Effector memory CD4-positive, alpha-beta T cell (primary cell): ENCODE measurements around the gene DUSP3.

ENCODE experiments used
- DNase-seq, 3 donors: peaks; one replicate each; pipeline ENCODE4 v3.0.0-alpha.2; 2020
- H3K27ac ChIP-seq: 2 replicates; pipeline ENCODE4 v1.7.0; 2013; ENCODE audit warnings: mild to moderate bottlenecking, low read length, moderate library complexity; ENCODE audit not compliant: insufficient read depth, poor library complexity, severe bottlenecking
- H3K27me3 ChIP-seq: replicated peaks from 2 replicates; pipeline ENCODE4 v1.7.0; 2013; ENCODE audit warnings: mild to moderate bottlenecking, low read length; ENCODE audit not compliant: insufficient read depth, control insufficient read depth, poor library complexity, severe bottlenecking
- H3K36me3 ChIP-seq: 2 replicates; pipeline ENCODE4 v1.7.0; 2013; ENCODE audit warnings: mild to moderate bottlenecking, low read length, moderate library complexity; ENCODE audit not compliant: control insufficient read depth, insufficient read depth
- H3K4me1 ChIP-seq: 2 replicates; pipeline ENCODE4 v1.7.0; 2013; ENCODE audit warnings: low read length, mild to moderate bottlenecking; ENCODE audit not compliant: control insufficient read depth, insufficient read depth, poor library complexity, severe bottlenecking
- H3K4me3 ChIP-seq: 2 replicates; pipeline ENCODE4 v1.7.0; 2013; ENCODE audit warnings: low read length, low read depth, mild to moderate bottlenecking; ENCODE audit not compliant: insufficient read depth, poor library complexity, severe bottlenecking
- H3K9me3 ChIP-seq: 2 replicates; pipeline ENCODE4 v1.7.0; 2013; ENCODE audit warnings: mild to moderate bottlenecking, low read length, moderate library complexity; ENCODE audit not compliant: control insufficient read depth

Gene DUSP3

DNA sequence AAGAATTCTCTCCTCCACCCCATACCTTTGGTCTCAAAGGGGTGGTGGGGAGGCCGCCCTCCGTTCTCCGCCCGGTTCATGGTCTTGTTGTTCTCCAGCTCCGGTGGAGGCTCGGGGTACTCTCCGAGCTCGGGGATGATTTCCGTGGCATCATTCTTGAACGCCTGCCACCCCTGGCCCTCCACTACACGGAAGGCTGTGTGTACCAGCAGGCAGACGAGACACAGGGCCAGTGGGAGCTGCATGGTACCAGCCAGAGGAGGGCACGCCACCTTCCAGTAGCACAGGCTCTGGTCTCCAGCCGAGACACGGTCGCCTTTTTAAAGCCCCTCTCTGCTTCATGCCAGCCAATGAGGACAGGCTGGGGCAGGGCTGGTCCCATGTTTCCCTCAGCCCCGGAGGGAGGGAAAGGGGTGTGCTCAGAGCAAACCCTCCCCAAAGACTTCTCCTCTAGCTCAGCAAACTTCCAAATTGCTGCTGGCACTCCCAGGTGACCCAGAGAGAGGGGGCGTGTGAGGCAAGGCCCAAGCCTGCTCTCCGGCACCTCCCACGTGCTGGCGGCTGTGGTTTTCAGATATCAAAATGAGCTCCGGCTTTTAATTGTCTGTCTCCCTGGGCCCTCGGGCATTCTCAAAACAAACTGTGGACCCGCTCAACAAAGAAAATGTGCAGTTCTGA, 20.1 kb downstream of the DUSP3 start, which contains the start of gene SOST:
Gene SOST, minus strand, starts transcription at position 295 of the 678 bp plus-strand sequence. Its CDS starts 50 bp downstream, at position 245.
- H3K4me3 ChIP-seq, result no peak within 1 kb of the TSS
- no peaks in the 10 kb centered on the region for H3K9me3 ChIP-seq
- H3K4me1 ChIP-seq, result no peaks in the 10 kb centered on the region
- no peaks in the 10 kb centered on the region for H3K36me3 ChIP-seq
- no peak for DNase-seq
- no peak within 1 kb of the TSS for H3K27ac ChIP-seq
- H3K27me3 ChIP-seq, result peaks cover 3% of the 10 kb centered on the region

DNA sequence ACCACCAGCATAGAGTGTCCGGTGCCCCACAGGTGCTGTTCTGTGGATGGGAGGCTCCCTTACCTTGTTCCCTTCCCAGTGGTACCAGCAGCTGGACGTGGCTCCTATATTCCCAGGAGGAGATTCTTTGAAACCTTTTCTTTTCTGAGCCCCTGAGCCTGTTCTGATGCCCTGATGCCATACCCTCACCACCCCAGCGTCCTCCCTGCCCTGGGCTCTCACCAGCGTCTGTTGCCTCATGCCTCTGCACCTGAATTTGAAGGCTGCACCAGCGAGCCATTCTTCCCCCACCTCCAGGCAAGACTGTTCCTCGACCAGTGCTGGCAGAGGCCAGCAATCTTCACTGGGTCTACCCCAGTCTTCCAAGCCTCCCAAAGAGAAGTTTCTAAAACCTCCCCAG, 20.7 kb downstream of the DUSP3 start:
- Histone ChIP-seq H3K9me3 (no peaks in the 10 kb centered on the region), H3K27me3 (peaks cover 3% of the 10 kb centered on the region), H3K4me1 (no peaks in the 10 kb centered on the region), H3K4me3 (no peak overlapping the region), H3K36me3 (no peaks in the 10 kb centered on the region), H3K27ac (no peak overlapping the region)
- no peak for DNase-seq

DNA sequence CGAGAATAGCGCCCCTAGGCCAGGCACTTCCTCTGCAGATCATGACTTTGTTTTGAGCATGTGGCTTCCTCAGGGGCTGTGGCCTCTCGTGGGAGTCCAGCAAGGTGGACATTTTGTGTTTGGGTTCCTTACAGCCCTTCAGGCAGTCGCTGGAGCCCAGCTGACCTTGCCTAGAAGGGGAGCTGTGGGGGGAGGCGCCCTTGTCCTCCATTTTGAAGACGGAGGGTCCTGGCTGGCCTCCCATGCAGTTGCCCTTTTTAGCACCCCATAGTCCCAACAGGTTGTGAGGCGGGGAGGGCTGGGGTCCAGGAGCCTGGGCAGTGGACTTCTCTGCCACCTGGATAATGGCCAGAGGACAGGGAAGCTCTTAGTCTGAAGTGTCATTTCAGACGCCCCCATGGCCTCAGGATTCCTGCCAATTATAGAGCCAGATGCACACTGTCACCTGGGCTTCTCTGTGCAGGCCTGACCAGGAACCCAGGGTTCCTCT, 21.6 kb downstream of the DUSP3 start:
- H3K27me3 ChIP-seq, result peaks cover 3% of the 10 kb centered on the region
- no peak for DNase-seq
- H3K4me1 ChIP-seq, result no peaks in the 10 kb centered on the region
- H3K36me3 ChIP-seq, result no peaks in the 10 kb centered on the region
- H3K27ac ChIP-seq, result no peak overlapping the region
- H3K9me3 ChIP-seq, result no peaks in the 10 kb centered on the region
- no peak overlapping the region for H3K4me3 ChIP-seq

DNA sequence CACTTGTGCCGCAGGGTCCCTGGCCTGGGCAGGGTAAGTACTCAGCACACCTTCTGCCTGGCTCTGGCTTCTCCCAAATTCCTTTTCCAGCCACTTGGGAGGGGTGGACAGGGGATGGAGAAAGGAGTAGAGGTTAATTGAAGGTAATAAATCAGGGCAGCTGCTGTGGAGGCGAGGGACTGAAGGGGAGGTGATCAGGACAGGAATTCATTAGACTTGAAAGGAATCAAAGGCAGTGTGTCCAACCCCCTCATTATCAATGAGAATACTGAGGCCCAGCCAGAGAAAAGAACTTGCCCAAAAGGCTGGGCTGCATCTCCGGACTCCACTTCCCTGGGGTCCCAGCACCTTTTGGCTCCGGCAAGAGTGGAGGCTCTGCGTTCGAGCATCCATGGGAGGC, 22.6 kb downstream of the DUSP3 start:
- Histone ChIP-seq H3K36me3 (no peaks in the 10 kb centered on the region), H3K27ac (no peak overlapping the region), H3K4me3 (no peak overlapping the region), H3K4me1 (no peaks in the 10 kb centered on the region), H3K9me3 (no peaks in the 10 kb centered on the region), H3K27me3 (peaks cover 3% of the 10 kb centered on the region)
- DNase-seq, result no peak

DNA sequence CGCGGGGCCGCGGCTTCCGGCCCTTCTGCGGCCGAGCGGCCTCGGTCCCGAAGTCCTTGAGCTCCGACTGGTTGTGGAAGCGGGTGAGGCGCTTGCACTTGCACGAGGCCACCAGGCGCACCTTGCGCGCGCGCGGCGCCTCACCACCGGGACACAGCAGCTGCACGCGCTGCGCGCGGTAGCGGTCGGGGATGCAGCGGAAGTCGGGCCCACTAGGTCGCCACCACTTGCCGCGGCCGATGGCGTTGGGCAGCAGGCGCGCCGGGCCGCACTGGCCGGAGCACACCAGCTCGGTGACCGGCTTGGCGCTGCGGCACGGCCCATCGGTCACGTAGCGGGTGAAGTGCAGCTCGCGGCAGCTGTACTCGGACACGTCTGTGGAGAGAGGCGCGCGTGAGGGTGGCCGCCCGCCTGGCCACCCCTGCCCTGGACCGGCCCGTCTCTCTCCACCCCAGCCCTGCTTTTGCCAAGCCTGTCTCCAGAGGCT, 23.3 kb downstream of the DUSP3 start:
- Histone ChIP-seq H3K27me3 (peaks cover 3% of the 10 kb centered on the region), H3K4me3 (no peak overlapping the region), H3K27ac (no peak overlapping the region), H3K9me3 (no peaks in the 10 kb centered on the region), H3K36me3 (no peaks in the 10 kb centered on the region), H3K4me1 (no peaks in the 10 kb centered on the region)
- DNase-seq, result no peak

DNA sequence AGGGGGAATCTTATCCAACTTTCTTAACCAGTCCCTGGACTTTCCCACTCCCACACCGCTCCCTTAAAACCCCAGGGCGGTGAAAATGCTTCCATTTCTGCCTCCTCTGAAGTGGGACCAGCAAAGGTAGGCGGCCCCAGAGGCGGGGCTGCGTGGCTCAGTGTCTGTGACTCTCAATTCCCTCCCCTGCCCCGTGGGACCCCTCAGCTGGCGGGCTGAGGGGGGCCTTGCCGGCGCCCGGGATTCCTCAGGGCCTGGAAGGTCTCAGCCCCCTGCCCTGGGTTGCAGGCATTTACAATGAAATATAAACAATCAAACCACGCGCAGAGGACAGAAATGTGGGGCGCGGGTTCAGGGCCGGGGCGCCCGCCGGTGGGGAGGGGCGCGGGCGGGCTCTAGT, 23.8 kb downstream of the DUSP3 start:
- no peaks in the 10 kb centered on the region for H3K9me3 ChIP-seq
- no peaks in the 10 kb centered on the region for H3K4me1 ChIP-seq
- H3K4me3 ChIP-seq, result no peak overlapping the region
- DNase-seq, result no peak
- peaks cover 3% of the 10 kb centered on the region for H3K27me3 ChIP-seq
- H3K27ac ChIP-seq, result no peak overlapping the region
- no peaks in the 10 kb centered on the region for H3K36me3 ChIP-seq

DNA sequence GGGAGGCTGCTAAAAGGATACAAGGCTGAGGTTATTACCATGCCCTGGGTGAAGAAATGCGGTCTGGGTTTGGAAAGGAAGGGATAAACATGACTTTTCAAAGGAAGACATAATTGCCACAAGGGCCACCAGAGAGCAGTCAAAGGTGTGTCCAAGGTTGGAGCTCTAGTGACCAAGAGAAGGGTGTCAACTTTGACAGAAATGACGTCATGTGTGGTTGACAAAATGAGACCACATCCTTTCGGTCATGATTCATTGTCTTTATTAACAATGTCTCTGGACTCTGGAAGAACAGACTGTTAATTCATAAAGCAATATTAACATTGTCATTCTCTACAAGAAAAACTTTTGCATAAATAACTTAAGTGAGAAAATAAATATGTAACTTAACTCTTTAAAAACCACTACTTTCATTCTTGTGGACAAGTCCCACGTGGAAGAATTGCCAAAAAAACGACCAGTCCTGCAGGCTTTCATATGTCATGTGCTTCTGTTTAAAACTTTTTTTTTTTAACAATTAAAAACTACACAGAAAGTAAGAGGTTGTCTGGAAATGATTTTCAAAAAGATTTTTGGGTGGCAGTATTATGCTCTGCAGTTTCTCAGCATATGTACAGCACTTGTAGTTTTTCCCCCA, 25.2 kb downstream of the DUSP3 start:
- no peaks in the 10 kb centered on the region for H3K9me3 ChIP-seq
- no peak overlapping the region for H3K4me3 ChIP-seq
- H3K27me3 ChIP-seq, result peaks cover 3% of the 10 kb centered on the region
- no peak for DNase-seq
- H3K36me3 ChIP-seq, result no peaks in the 10 kb centered on the region
- H3K4me1 ChIP-seq, result no peaks in the 10 kb centered on the region
- no peak overlapping the region for H3K27ac ChIP-seq

DNA sequence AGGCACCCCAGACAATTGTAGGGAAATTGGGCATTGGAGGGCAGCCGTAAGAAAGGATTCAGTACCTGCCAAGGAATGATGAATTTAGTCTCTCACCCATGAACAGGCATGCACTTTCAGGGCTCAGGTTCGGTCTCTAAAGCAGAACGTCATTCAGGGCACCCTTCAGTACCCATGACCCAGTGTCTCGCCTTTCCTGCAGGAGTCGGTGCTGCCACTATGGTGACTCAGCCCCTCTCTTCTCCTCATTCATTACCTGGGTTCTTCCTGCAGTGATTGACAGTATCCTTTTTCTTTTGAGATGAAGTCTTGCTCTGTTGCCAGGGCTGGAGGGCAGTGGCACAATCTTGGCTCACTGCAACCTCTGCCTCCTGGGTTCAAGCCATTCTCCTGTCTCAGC, 28.6 kb downstream of the DUSP3 start:
- H3K9me3 ChIP-seq, result no peaks in the 10 kb centered on the region
- no peak for DNase-seq
- no peaks in the 10 kb centered on the region for H3K36me3 ChIP-seq
- no peaks in the 10 kb centered on the region for H3K4me1 ChIP-seq
- no peak overlapping the region for H3K4me3 ChIP-seq
- peaks cover 3% of the 10 kb centered on the region for H3K27me3 ChIP-seq
- H3K27ac ChIP-seq, result no peak overlapping the region

DNA sequence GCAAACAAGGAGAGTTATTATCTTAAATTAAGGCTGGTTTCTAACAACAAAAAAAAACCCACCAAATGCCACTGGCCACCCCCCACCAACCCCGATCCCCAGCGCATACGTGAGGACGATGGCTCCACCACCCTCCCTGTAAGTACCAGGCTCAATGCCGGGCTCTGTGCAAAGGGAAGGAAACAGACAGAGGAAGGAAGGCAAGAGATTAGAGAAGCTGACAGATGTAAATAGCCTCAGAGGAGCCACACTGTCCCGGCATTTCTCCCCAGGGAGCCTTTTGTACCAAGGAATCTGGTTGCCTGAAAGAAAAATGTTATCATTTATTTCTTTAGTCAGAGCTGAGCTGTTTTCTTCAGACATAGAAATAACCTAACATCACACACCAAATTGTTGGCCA, 33.2 kb downstream of the DUSP3 start:
- no peaks in the 10 kb centered on the region for H3K9me3 ChIP-seq
- H3K36me3 ChIP-seq, result no peaks in the 10 kb centered on the region
- no peak overlapping the region for H3K27ac ChIP-seq
- H3K4me1 ChIP-seq, result no peaks in the 10 kb centered on the region
- no peaks in the 10 kb centered on the region for H3K27me3 ChIP-seq
- no peak for DNase-seq
- H3K4me3 ChIP-seq, result no peak overlapping the region

DNA sequence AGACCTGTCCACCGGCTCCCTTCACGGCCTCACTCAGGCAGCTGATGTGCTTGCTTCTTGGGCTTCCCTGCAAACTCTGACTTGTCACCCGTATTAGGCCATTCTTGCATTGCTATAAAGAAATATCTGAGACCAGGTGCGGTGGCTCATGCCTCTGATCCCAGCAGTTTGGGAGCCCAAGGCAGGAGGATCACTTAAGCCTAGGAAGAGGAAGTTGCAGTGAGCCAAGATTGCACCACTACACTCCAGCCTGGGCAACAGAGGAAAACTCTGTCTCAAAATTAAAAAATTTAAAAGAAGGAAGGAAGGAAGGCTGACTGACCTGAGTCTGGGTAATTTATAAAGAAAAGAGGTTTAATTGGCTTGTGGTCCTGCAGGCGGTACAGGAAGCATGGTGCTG, 37.1 kb downstream of the DUSP3 start:
- Histone ChIP-seq H3K4me3 (no peak overlapping the region), H3K4me1 (no peaks in the 10 kb centered on the region), H3K27me3 (no peaks in the 10 kb centered on the region), H3K36me3 (no peaks in the 10 kb centered on the region), H3K9me3 (no peaks in the 10 kb centered on the region), H3K27ac (no peak overlapping the region)
- DNase-seq, result no peak
